Measurements from ENCODE around the gene HDAC4.

- TF ChIP-seq, protein P1, sequence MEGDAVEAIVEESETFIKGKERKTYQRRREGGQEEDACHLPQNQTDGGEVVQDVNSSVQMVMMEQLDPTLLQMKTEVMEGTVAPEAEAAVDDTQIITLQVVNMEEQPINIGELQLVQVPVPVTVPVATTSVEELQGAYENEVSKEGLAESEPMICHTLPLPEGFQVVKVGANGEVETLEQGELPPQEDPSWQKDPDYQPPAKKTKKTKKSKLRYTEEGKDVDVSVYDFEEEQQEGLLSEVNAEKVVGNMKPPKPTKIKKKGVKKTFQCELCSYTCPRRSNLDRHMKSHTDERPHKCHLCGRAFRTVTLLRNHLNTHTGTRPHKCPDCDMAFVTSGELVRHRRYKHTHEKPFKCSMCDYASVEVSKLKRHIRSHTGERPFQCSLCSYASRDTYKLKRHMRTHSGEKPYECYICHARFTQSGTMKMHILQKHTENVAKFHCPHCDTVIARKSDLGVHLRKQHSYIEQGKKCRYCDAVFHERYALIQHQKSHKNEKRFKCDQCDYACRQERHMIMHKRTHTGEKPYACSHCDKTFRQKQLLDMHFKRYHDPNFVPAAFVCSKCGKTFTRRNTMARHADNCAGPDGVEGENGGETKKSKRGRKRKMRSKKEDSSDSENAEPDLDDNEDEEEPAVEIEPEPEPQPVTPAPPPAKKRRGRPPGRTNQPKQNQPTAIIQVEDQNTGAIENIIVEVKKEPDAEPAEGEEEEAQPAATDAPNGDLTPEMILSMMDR (IDR thresholded peaks at IDR 0.05): no peak
- TF ChIP-seq ZFX (IDR thresholded peaks at IDR 0.05; ENCODE audit: borderline replicate concordance): no peak
These were observed 170.3 kb downstream of the HDAC4 start for GRCh38 chr2:239230318-239231052.

All from 22Rv1 (cell line).